MM.1S (cell line): ENCODE results near the gene GNG3.
"Not testable (repeated sequence)": the region's sequence is repeated elsewhere in the genome, so short reads cannot be mapped to it uniquely, and the experiment has no call there.

Source experiments
- EZH2 ChIP-seq: fragments of 300-600 bp; sonication (generic); optimal IDR thresholded peaks from 2 replicates; pipeline ENCODE3; 2017; ENCODE audit warnings: low read depth, mild to moderate bottlenecking, antibody characterized with exemption, low read length, mixed read lengths
- EZH2phosphoT487 ChIP-seq: fragments of 300-600 bp; sonication (generic); IDR thresholded peaks from 2 replicates; pipeline ENCODE4 v1.6.1; 2018; ENCODE audit warnings: antibody characterized with exemption, low read length
- TF ChIP-seq, protein P1 (sequence below): fragments of 300-600 bp; sonication (generic); IDR thresholded peaks from 2 replicates; pipeline ENCODE4 v1.5.1; 2016; ENCODE audit warnings: antibody characterized with exemption, low read length, mixed read lengths

DNA sequence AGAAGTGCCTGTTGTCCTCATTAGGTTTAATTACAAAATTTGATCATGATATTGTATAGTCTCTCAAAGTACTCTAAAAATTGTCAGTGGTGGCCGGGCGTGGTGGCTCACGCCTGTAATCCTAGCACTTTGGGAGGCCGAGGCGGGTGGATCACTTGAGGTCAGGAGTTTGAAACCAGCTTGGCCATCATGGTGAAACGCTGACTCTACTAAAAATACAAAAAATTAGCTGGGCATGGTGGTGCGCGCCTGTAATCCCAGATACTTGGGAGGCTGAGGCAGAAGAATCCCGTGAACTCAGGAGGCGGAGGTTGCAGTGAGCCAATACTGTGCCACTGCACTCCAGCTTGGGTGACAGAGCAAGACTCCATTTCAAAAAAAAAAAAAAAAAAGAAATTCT is 32.1 kb upstream of the GNG3 start:
- not testable (repeated sequence) for TF ChIP-seq EZH2, EZH2phosphoT487
- TF ChIP-seq, protein P1, sequence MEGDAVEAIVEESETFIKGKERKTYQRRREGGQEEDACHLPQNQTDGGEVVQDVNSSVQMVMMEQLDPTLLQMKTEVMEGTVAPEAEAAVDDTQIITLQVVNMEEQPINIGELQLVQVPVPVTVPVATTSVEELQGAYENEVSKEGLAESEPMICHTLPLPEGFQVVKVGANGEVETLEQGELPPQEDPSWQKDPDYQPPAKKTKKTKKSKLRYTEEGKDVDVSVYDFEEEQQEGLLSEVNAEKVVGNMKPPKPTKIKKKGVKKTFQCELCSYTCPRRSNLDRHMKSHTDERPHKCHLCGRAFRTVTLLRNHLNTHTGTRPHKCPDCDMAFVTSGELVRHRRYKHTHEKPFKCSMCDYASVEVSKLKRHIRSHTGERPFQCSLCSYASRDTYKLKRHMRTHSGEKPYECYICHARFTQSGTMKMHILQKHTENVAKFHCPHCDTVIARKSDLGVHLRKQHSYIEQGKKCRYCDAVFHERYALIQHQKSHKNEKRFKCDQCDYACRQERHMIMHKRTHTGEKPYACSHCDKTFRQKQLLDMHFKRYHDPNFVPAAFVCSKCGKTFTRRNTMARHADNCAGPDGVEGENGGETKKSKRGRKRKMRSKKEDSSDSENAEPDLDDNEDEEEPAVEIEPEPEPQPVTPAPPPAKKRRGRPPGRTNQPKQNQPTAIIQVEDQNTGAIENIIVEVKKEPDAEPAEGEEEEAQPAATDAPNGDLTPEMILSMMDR = not testable (repeated sequence)
